ENCODE data around the gene GABRP. TPM values are rescaled to one million over a fixed set of nuclear protein-coding genes. Genes with fewer than 3 reads are reported as not detected.
"Not testable (repeated sequence)": the region's sequence is repeated elsewhere in the genome, so short reads cannot be mapped to it uniquely, and the experiment has no call there.

The GABRP gene
- total RNA-seq, 4 donors from 2014 or later = 0.76 to 1.2 TPM; not detected in 2

DNA sequence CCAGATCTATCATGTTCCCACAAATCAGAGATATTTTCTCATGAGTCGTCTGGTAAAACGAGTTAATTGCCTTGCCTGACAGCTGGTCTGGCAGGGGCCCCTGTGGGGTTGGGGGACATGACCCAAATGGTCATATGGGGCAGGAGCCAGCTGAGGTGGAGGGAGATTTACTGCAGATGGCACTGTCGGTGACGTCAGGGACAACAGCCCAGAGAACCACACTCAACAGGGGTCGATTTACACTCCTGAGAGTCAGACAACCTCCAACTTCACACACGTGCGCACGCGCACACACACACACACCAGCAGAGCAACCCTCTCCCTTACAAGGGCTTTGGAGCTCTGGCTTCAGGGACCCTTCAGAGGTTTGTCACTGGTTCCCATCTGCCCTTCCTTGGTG lies 23.4 kb upstream of the GABRP start:
- Histone ChIP-seq H3K27ac (no peak overlapping the region), H3K36me3 (no peaks in the 10 kb centered on the region), H3K27me3 (no peaks in the 10 kb centered on the region), H3K9me3 (no peaks in the 10 kb centered on the region), H3K4me1 (peaks cover 0 to 25% (median 0%) of the 10 kb centered on the region in 4 donors), H3K4me3 (no peak overlapping the region)
- DNase-seq = no peak
- TF ChIP-seq, protein P1, sequence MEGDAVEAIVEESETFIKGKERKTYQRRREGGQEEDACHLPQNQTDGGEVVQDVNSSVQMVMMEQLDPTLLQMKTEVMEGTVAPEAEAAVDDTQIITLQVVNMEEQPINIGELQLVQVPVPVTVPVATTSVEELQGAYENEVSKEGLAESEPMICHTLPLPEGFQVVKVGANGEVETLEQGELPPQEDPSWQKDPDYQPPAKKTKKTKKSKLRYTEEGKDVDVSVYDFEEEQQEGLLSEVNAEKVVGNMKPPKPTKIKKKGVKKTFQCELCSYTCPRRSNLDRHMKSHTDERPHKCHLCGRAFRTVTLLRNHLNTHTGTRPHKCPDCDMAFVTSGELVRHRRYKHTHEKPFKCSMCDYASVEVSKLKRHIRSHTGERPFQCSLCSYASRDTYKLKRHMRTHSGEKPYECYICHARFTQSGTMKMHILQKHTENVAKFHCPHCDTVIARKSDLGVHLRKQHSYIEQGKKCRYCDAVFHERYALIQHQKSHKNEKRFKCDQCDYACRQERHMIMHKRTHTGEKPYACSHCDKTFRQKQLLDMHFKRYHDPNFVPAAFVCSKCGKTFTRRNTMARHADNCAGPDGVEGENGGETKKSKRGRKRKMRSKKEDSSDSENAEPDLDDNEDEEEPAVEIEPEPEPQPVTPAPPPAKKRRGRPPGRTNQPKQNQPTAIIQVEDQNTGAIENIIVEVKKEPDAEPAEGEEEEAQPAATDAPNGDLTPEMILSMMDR (IDR thresholded peaks at IDR 0.05) = no peak
- TF ChIP-seq POLR2A (IDR thresholded peaks at IDR 0.05) = no peak

DNA sequence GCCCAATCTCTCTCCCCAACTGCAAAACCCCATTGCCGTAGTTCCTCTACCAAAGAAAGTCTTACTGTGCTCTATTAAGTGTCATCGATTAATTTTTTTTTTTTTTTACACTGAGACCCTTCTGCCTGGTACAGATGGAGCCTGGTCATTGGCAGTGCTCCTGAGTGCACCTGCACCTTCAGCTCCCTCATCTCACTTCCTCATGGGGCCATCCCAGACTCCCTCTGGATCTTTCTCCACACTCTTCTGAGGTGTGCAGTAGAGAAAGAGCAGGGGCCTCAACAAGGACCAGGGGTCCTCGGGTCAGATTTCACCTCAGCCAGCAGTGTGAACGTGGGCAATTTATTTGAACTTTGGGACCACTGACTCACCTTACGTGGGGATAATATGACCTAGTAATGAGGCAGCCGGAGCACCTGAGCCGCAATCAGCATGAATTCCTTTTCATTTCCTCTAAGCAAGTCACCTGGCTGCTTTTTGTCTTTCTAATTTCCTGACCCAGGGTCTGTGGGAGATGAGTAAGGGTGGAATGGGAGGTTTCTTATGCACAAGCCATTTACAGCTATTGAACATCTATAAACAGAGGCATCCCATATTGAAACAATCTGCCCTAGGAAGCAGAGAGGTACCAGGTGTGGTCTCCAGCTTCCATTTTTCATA lies 22.3 kb upstream of the GABRP start:
- Histone ChIP-seq H3K4me3 (no peak overlapping the region), H3K9me3 (no peaks in the 10 kb centered on the region), H3K27me3 (no peaks in the 10 kb centered on the region), H3K27ac (no peak overlapping the region), H3K36me3 (no peaks in the 10 kb centered on the region), H3K4me1 (peaks cover 0 to 21% (median 0%) of the 10 kb centered on the region in 4 donors)
- no peak for DNase-seq
- TF ChIP-seq, protein P1 (IDR thresholded peaks at IDR 0.05) = no peak
- no peak for TF ChIP-seq POLR2A (IDR thresholded peaks at IDR 0.05)

DNA sequence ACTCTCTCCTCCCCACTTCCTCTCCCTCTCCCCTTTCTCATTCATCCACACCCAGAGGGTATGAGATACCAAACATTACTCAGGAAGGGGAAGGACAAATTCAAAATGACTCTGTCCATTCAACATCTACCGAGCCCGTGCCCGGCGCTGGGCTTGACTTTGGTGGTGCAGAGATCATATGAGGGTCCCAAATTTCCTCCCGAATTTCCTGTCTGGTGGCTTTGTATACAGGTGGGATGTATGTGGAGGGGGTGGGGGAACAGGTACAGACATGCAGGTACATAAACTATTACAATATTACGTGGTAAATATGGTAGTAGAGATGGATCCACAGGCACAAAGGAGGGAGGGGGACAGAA lies 21.8 kb upstream of the GABRP start:
- no peak for TF ChIP-seq POLR2A (IDR thresholded peaks at IDR 0.05)
- TF ChIP-seq, protein P1 (IDR thresholded peaks at IDR 0.05) = no peak
- Histone ChIP-seq H3K4me1 (peaks cover 0 to 16% (median 0%) of the 10 kb centered on the region in 4 donors), H3K27me3 (no peaks in the 10 kb centered on the region), H3K27ac (no peak overlapping the region), H3K9me3 (no peaks in the 10 kb centered on the region), H3K36me3 (no peaks in the 10 kb centered on the region), H3K4me3 (no peak overlapping the region)
- DNase-seq = no peak

DNA sequence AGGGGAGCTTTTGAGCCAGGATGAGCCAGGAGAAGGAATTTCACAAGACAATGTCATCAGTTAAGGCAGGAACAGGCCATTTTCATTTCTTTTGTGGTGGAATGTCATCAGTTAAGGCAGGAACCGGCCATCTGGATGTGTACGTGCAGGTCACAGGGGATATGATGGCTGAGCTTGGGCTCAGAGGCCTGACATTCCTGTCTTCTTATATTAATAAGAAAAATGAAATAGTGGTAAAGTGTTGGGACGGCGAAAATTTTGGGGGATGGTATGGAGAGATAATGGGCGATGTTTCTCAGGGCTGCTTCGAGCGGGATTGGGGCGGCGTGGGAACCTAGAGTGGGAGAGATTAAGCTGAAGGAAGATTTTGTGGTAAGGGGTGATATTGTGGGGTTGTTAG lies 21.2 kb upstream of the GABRP start:
- not testable (repeated sequence) for H3K9me3 ChIP-seq, H3K36me3 ChIP-seq, H3K27ac ChIP-seq, H3K27me3 ChIP-seq, H3K4me3 ChIP-seq, DNase-seq
- peaks cover 0 to 10% (median 0%) of the 10 kb centered on the region in 4 donors for H3K4me1 ChIP-seq

DNA sequence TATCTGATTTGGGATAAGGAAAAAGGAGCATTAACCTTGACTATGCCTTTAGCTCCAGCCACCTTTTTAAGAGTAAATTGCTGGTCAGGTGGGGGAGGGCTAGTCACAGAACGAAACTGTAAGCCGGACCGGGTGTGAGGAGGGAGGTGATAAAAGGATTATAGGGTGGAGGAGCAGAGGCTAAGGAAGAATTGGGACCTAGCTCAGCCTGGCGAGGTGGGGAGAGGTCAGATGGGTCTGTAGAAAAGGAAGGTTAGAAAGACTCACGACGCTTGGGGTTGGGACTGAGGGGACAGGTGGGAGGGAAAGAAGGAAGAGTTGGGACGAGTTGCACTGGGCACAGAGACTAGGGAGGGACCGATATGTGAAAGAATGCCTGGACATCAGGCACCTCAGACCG lies 17.7 kb upstream of the GABRP start:
- H3K4me3 ChIP-seq, H3K27me3 ChIP-seq, DNase-seq, H3K36me3 ChIP-seq, H3K27ac ChIP-seq, H3K9me3 ChIP-seq, H3K4me1 ChIP-seq: not testable (repeated sequence)

DNA sequence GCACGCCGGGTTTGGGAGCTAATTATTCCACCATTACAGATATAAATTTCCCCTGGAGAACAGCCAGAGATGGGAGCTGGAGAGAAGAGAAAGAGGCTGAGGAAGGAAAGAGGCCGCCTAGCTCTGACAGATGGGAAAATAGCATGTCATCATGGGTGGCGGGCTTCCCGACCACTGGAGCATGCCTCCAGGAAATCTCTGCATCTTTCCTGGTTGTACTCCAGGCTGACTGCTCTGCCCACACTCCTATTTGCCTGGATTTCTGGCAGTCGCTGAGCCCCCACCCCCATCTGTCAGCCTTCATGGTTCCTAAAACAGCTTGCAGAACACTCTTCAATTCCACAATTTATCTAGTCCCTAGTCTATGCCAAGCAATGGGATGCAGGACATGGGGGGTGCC lies 14.3 kb upstream of the GABRP start:
- TF ChIP-seq POLR2A (IDR thresholded peaks at IDR 0.05) = no peak
- TF ChIP-seq, protein P1 (IDR thresholded peaks at IDR 0.05) = no peak
- Histone ChIP-seq H3K36me3 (no peaks in the 10 kb centered on the region), H3K4me1 (peaks cover 0 to 17% (median 0%) of the 10 kb centered on the region in 4 donors), H3K4me3 (no peak overlapping the region), H3K27me3 (no peaks in the 10 kb centered on the region), H3K9me3 (no peaks in the 10 kb centered on the region), H3K27ac (no peak overlapping the region)
- peak in 1 of 3 donors; percentile 13 for DNase-seq

DNA sequence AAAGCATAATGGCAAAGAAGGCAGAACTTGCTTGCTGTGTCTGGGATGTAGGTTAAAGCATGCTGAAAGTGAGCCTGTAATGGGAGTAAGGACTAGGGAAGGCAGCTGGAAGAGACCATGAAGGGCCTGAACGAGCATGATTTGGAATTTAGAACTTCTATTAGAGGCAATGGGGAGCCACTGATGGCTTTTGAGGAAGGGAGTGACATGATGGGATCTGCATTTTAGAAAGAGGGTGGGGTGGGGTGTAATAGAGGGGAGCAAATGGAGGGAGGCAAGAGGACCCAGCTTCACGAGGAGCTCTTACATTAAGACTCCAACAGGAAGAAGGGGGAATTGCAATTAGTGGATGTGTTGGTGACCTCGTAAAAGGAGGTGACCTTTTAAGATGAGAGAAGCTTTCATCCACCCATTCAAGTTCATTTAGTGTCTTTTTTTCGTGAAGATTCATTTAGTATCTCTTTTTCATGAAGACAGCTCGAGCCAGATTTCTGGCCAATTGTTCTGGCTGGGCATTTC lies 13.6 kb upstream of the GABRP start:
- Histone ChIP-seq H3K4me1 (peaks cover 0 to 17% (median 0%) of the 10 kb centered on the region in 4 donors), H3K9me3 (no peaks in the 10 kb centered on the region), H3K27me3 (no peaks in the 10 kb centered on the region), H3K4me3 (no peak overlapping the region), H3K27ac (no peak overlapping the region), H3K36me3 (no peaks in the 10 kb centered on the region)
- no peak for TF ChIP-seq POLR2A (IDR thresholded peaks at IDR 0.05)
- TF ChIP-seq, protein P1 (IDR thresholded peaks at IDR 0.05) = no peak
- DNase-seq = no peak
